ENCODE data around the gene CFD.
"Not testable (repeated sequence)": the region's sequence is repeated elsewhere in the genome, so short reads cannot be mapped to it uniquely, and the experiment has no call there.

The CFD gene

GRCh38 chr19:834216-834615, 25.2 kb upstream of the CFD start:
- Histone ChIP-seq H4K20me1 (ENCODE audit: insufficient read depth, low read length, poor library complexity, severe bottlenecking) (no peaks in the 10 kb centered on the region), H3K4me3 (ENCODE audit: low read length, poor library complexity, severe bottlenecking) (no peak overlapping the region), H3K9me2 (replicated peaks; ENCODE audit: low read depth, low read length) (no peaks in the 10 kb centered on the region), H3K4me1 (ENCODE audit: insufficient read depth, low read length, poor library complexity, severe bottlenecking) (no peaks in the 10 kb centered on the region), H3F3A (ENCODE audit: low read depth) (no peaks in the 10 kb centered on the region), H3K4me2 (ENCODE audit: low read depth, low read length, poor library complexity, severe bottlenecking) (no peak overlapping the region), H3K27me3 (ENCODE audit: insufficient read depth, low read length, poor library complexity, severe bottlenecking) (no peaks in the 10 kb centered on the region), H2AFZ (ENCODE audit: low read length) (no peak overlapping the region), H3K36me3 (ENCODE audit: insufficient read depth, low read length) (no peaks in the 10 kb centered on the region), H3K79me2 (ENCODE audit: insufficient read depth, low read length) (no peaks in the 10 kb centered on the region), H3K9me3 (ENCODE audit: insufficient read depth, low read depth, low read length) (no peaks in the 10 kb centered on the region), H3K9ac (ENCODE audit: low read depth, low read length, poor library complexity, severe bottlenecking) (no peak overlapping the region)
- TF ChIP-seq EZH2phosphoT487 (IDR thresholded peaks at IDR 0.05; ENCODE audit: borderline replicate concordance) (no peak), CTCF (conservative IDR thresholded peaks at IDR 0.05; ENCODE audit: low read length) (no peak)

- no peak for TF ChIP-seq EZH2phosphoT487 (IDR thresholded peaks at IDR 0.05; ENCODE audit: borderline replicate concordance)
- TF ChIP-seq CTCF (conservative IDR thresholded peaks at IDR 0.05; ENCODE audit: low read length): no peak
- Histone ChIP-seq H3K9me3 (ENCODE audit: insufficient read depth, low read depth, low read length) (no peaks in the 10 kb centered on the region), H3F3A (ENCODE audit: low read depth) (no peaks in the 10 kb centered on the region), H3K36me3 (ENCODE audit: insufficient read depth, low read length) (no peaks in the 10 kb centered on the region), H3K27me3 (ENCODE audit: insufficient read depth, low read length, poor library complexity, severe bottlenecking) (no peaks in the 10 kb centered on the region), H3K4me1 (ENCODE audit: insufficient read depth, low read length, poor library complexity, severe bottlenecking) (no peaks in the 10 kb centered on the region), H3K79me2 (ENCODE audit: insufficient read depth, low read length) (no peaks in the 10 kb centered on the region), H3K9me2 (replicated peaks; ENCODE audit: low read depth, low read length) (no peaks in the 10 kb centered on the region), H4K20me1 (ENCODE audit: insufficient read depth, low read length, poor library complexity, severe bottlenecking) (no peaks in the 10 kb centered on the region), H2AFZ (ENCODE audit: low read length) (no peak overlapping the region), H3K9ac (ENCODE audit: low read depth, low read length, poor library complexity, severe bottlenecking) (no peak overlapping the region), H3K4me2 (ENCODE audit: low read depth, low read length, poor library complexity, severe bottlenecking) (no peak overlapping the region), H3K4me3 (ENCODE audit: low read length, poor library complexity, severe bottlenecking) (no peak overlapping the region)
Observed at GRCh38 chr19:835210-835810, 24.2 kb upstream of the CFD start.

- Histone ChIP-seq H3K9me3 (ENCODE audit: insufficient read depth, low read depth, low read length) (no peaks in the 10 kb centered on the region), H3K4me3 (ENCODE audit: low read length, poor library complexity, severe bottlenecking) (no peak within 1 kb of the TSS), H3K9me2 (replicated peaks; ENCODE audit: low read depth, low read length) (no peaks in the 10 kb centered on the region), H3K9ac (ENCODE audit: low read depth, low read length, poor library complexity, severe bottlenecking) (no peak within 1 kb of the TSS), H3K79me2 (ENCODE audit: insufficient read depth, low read length) (no peaks in the 10 kb centered on the region), H4K20me1 (ENCODE audit: insufficient read depth, low read length, poor library complexity, severe bottlenecking) (no peaks in the 10 kb centered on the region), H3F3A (ENCODE audit: low read depth) (no peaks in the 10 kb centered on the region), H3K4me1 (ENCODE audit: insufficient read depth, low read length, poor library complexity, severe bottlenecking) (no peaks in the 10 kb centered on the region), H3K4me2 (ENCODE audit: low read depth, low read length, poor library complexity, severe bottlenecking) (no peak within 1 kb of the TSS), H2AFZ (ENCODE audit: low read length) (no peak within 1 kb of the TSS), H3K36me3 (ENCODE audit: insufficient read depth, low read length) (no peaks in the 10 kb centered on the region), H3K27me3 (ENCODE audit: insufficient read depth, low read length, poor library complexity, severe bottlenecking) (no peaks in the 10 kb centered on the region)
- TF ChIP-seq CTCF (conservative IDR thresholded peaks at IDR 0.05; ENCODE audit: low read length): no peak
- TF ChIP-seq EZH2phosphoT487 (IDR thresholded peaks at IDR 0.05; ENCODE audit: borderline replicate concordance): no peak
Observed at GRCh38 chr19:840519-841206, 18.8 kb upstream of the CFD start, which contains the start of gene PRTN3. TSS of gene PRTN3 (plus strand) at chr19:840999. CDS start at chr19:841009, 10 bp downstream.

- not testable (repeated sequence) for H3F3A ChIP-seq (ENCODE audit: low read depth); H3K27me3 ChIP-seq (ENCODE audit: insufficient read depth, low read length, poor library complexity, severe bottlenecking); H3K4me2 ChIP-seq (ENCODE audit: low read depth, low read length, poor library complexity, severe bottlenecking); H3K9ac ChIP-seq (ENCODE audit: low read depth, low read length, poor library complexity, severe bottlenecking); H3K9me3 ChIP-seq (ENCODE audit: insufficient read depth, low read depth, low read length); H4K20me1 ChIP-seq (ENCODE audit: insufficient read depth, low read length, poor library complexity, severe bottlenecking); H3K4me3 ChIP-seq (ENCODE audit: low read length, poor library complexity, severe bottlenecking); H3K36me3 ChIP-seq (ENCODE audit: insufficient read depth, low read length); H3K4me1 ChIP-seq (ENCODE audit: insufficient read depth, low read length, poor library complexity, severe bottlenecking); H2AFZ ChIP-seq (ENCODE audit: low read length); H3K9me2 ChIP-seq (replicated peaks; ENCODE audit: low read depth, low read length); H3K79me2 ChIP-seq (ENCODE audit: insufficient read depth, low read length)
Observed at GRCh38 chr19:842802-843179, 16.7 kb upstream of the CFD start.
